ENCODE data around the gene SBK1.

SBK1 gene

GRCh38 chr16:28316054-28316453 lies 23.7 kb downstream of the SBK1 start:
- TF ChIP-seq, protein P1, sequence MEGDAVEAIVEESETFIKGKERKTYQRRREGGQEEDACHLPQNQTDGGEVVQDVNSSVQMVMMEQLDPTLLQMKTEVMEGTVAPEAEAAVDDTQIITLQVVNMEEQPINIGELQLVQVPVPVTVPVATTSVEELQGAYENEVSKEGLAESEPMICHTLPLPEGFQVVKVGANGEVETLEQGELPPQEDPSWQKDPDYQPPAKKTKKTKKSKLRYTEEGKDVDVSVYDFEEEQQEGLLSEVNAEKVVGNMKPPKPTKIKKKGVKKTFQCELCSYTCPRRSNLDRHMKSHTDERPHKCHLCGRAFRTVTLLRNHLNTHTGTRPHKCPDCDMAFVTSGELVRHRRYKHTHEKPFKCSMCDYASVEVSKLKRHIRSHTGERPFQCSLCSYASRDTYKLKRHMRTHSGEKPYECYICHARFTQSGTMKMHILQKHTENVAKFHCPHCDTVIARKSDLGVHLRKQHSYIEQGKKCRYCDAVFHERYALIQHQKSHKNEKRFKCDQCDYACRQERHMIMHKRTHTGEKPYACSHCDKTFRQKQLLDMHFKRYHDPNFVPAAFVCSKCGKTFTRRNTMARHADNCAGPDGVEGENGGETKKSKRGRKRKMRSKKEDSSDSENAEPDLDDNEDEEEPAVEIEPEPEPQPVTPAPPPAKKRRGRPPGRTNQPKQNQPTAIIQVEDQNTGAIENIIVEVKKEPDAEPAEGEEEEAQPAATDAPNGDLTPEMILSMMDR (conservative IDR thresholded peaks at IDR 0.05): no peak
- no peak for TF ChIP-seq ZFX (IDR thresholded peaks at IDR 0.05)

DNA sequence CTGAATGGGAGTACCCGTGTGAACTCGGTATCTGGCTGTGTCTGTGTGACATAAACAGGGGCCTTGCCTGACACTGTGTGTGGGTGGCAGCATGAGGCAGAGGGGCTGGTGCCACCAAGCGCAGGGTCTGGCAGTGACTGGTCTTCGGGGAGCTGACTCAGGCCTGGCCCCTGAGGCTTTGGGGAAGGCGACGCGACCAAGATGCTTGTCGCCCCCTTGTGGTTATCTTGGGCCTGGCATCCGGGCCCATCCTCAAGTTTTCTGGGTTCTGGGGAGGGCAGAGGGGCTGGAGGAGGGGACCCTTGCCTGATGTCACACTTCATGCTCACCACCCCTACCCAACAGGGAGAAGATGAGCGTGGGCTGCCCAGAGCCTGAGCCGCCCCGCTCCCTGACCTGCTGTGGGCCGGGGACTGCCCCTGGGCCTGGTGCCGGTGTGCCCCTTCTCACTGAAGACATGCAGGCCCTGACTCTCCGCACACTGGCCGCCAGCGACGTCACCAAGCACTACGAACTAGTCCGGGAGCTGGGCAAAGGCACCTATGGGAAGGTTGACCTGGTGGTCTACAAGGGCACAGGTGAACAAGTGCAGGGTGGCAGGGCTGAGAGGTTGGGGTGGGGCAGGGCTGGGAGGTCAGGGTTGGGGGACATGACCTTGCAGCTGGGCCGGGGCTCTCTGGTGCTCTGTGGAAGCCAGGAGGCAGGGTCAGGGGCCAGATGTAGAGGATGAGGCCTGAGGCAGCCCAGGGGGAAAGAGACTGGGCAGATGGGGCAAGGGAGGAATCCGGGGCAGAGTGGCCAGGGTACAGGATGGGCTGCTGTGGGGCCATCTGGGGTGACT lies 24.9 kb downstream of the SBK1 start:
- H3K27ac ChIP-seq: no peak overlapping the region

More at GRCh38 chr16:28316054-28316453, 23.7 kb downstream of the SBK1 start:
- no peak overlapping the region for H3K27ac ChIP-seq

GRCh38 chr16:28318042-28318744 lies 25.9 kb downstream of the SBK1 start:
- no peak overlapping the region for H3K27ac ChIP-seq
- no peak for TF ChIP-seq ZFX (IDR thresholded peaks at IDR 0.05)
- TF ChIP-seq, protein P1 (conservative IDR thresholded peaks at IDR 0.05): no peak

More for the DNA sequence above, 24.9 kb downstream of the SBK1 start:
- no peak for TF ChIP-seq ZFX (IDR thresholded peaks at IDR 0.05)
- TF ChIP-seq, protein P1 (conservative IDR thresholded peaks at IDR 0.05): peak; percentile 94

DNA sequence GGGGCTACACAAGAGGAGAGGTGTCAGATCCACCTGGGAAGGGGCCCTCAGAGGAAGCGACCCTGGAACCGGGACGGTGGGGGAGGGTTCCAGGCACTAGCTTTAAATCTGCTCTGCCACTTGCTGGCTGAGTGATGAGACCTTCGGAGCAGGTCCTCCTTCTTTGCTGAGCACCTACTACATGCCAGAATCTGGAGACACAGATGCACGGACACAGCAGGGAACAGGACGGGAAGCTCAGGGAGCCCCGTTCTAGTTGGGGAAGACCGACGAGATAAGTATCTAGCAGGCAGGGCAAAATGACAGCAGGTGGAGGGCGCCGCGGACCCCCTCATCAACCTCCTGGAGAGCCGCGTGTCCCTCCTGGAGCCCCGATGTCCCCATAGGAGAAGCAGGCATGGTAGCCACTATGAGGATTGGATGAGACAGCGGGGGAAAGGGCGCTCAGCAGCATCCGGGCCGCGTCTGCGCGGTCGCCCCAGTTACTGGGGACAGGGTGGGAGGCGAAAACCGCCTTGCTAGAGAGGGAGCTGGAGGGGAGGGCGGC lies 27.2 kb downstream of the SBK1 start:
- TF ChIP-seq ZFX (IDR thresholded peaks at IDR 0.05): no peak
- TF ChIP-seq, protein P1 (conservative IDR thresholded peaks at IDR 0.05): no peak
- H3K27ac ChIP-seq: no peak overlapping the region

DNA sequence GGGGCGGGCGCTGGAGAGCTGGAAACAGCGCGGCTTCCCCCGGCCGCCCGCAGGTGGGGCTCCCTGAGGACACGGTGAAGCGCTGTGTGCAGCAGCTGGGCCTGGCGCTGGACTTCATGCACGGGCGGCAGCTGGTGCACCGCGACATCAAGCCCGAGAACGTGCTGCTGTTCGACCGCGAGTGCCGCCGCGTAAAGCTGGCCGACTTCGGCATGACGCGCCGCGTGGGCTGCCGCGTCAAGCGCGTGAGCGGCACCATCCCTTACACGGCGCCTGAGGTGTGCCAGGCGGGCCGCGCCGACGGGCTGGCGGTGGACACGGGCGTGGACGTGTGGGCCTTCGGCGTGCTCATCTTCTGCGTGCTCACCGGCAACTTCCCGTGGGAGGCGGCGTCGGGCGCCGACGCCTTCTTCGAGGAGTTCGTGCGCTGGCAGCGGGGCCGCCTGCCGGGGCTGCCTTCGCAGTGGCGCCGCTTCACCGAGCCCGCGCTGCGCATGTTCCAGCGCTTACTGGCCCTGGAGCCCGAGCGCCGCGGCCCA lies 27.8 kb downstream of the SBK1 start:
- no peak overlapping the region for H3K27ac ChIP-seq
- TF ChIP-seq, protein P1 (conservative IDR thresholded peaks at IDR 0.05): no peak
- TF ChIP-seq ZFX (IDR thresholded peaks at IDR 0.05): no peak

DNA sequence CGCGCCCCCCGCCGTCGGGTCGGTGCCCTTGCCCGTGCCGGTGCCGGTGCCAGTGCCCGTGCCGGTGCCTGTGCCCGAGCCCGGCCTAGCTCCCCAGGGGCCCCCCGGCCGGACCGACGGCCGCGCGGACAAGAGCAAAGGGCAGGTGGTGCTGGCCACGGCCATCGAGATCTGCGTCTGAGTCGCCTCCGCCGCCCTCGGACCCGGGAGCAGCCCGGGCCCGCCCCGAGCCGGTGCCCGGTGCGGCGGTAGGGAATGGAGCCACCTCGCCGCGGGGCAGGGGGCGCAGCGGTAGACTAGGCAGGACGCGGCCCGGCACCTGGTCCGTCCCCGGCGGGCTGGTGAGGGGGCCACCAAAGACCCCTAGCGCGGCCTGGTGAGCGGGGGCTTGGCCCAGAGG lies 28.4 kb downstream of the SBK1 start:
- H3K27ac ChIP-seq: no peak overlapping the region
- TF ChIP-seq, protein P1 (conservative IDR thresholded peaks at IDR 0.05): no peak
- TF ChIP-seq ZFX (IDR thresholded peaks at IDR 0.05): no peak
